A549 (cell line): ENCODE results near the gene BEND7. TPM values are rescaled to one million over a fixed set of nuclear protein-coding genes. Genes with fewer than 3 reads are reported as not detected.

Experiments used
- ATAC-seq, 2 experiments: fragments of 200-7000 bp in 1 of 2; fragments of >200 bp in 1 of 2; cut with Nextera tagmentation in 1 of 2; cut with Tn5 transposase in 1 of 2; 3 replicates each; pipeline versions ENCODE4 v1.8.0 to v1.9.1; 2018 to 2020; ENCODE audit warnings: mild to moderate bottlenecking in 1 of 2, moderate library complexity in 1 of 2
- CTCF ChIA-PET: fragments of 300-600 bp; sonication (Branson Sonifier 250); formaldehyde crosslinking; extraction: SDS; loops from one replicate; lab custom pipeline; 2021; ENCODE audit warnings: antibody characterized with exemption, inconsistent platforms; lab: Yijun Ruan, JAX
- POLR2A ChIA-PET: fragments of 350-600 bp; formaldehyde crosslinking; extraction: SDS; loops from one replicate; lab custom pipeline; 2021; ENCODE audit warnings: antibody characterized with exemption, inconsistent platforms; lab: Yijun Ruan, JAX
- DNase-seq, 2 experiments: peaks; one replicate each; pipeline versions ENCODE4 v3.0.0 to v3.0.0-alpha.2; 2011 to 2016; ENCODE audit warnings: low read depth in 1 of 2, low spot score in 1 of 2
- FAIRE-seq: peaks from 2 replicates; lab custom pipeline; 2011; peaks lifted over from hg19 to GRCh38; lab: Jason Lieb, UNC
- H3K27ac ChIP-seq, 2 experiments: fragments of >200 bp; sonication (Bioruptor Twin); formaldehyde crosslinking; 3 replicates each; pipeline ENCODE4 v1.5.1; 2016 to 2017
- H3K4me1 ChIP-seq: fragments of >200 bp; sonication (Bioruptor Twin); formaldehyde crosslinking; 3 replicates; pipeline ENCODE4 v1.6.1; 2016
- H3K4me2 ChIP-seq: fragments of >200 bp; sonication (Bioruptor Twin); formaldehyde crosslinking; 3 replicates; pipeline ENCODE4 v1.6.1; 2016
- H3K4me3 ChIP-seq: fragments of >200 bp; sonication (Bioruptor Twin); formaldehyde crosslinking; 3 replicates; pipeline ENCODE4 v1.5.1; 2016
- H3K9me3 ChIP-seq: fragments of >200 bp; sonication (Bioruptor Twin); formaldehyde crosslinking; 3 replicates; pipeline ENCODE4 v1.6.1; 2016
- CBX2 ChIP-seq: fragments of 200-600 bp; sonication (generic); IDR thresholded peaks from 2 replicates; pipeline ENCODE4 v1.6.1; 2016; ENCODE audit warnings: low read depth, mild to moderate bottlenecking, borderline replicate concordance
- CHD2 ChIP-seq: fragments of 150-350 bp; IDR thresholded peaks from 2 replicates; pipeline ENCODE4 v1.6.1; 2014; ENCODE audit warnings: low read length; ENCODE audit not compliant: partially characterized antibody
- EHMT2 ChIP-seq: fragments of 200-600 bp; sonication (generic); IDR thresholded peaks from 2 replicates; pipeline ENCODE4 v1.6.1; 2016; ENCODE audit warnings: antibody characterized with exemption, low read depth, mild to moderate bottlenecking, moderate library complexity
- EP300 ChIP-seq, 2 experiments: fragments of >200 bp; sonication (Bioruptor Twin); formaldehyde crosslinking; IDR thresholded peaks; 2 replicates in 1 of 2; 3 replicates in 1 of 2; pipeline ENCODE4 v1.6.1; 2016 to 2017
- ESRRA ChIP-seq: fragments of 150-350 bp; IDR thresholded peaks from 2 replicates; pipeline ENCODE4 v1.6.1; 2014; ENCODE audit warnings: mild to moderate bottlenecking, low read length, borderline replicate concordance
- FOSB ChIP-seq: fragments of 250-450 bp; sonication (Bioruptor Pico); IDR thresholded peaks from 2 replicates; pipeline ENCODE4 v1.5.0; 2020; ENCODE audit warnings: mild to moderate bottlenecking, moderate library complexity
- GATA3 ChIP-seq: IDR thresholded peaks from 2 replicates; pipeline ENCODE4 v1.6.1; 2012; ENCODE audit warnings: borderline replicate concordance
- HOXB13 ChIP-seq: fragments of 250-450 bp; sonication (Bioruptor Pico); IDR thresholded peaks from 2 replicates; pipeline ENCODE4 v1.5.0; 2020; ENCODE audit warnings: low read depth, mild to moderate bottlenecking, moderate library complexity
- JUNB ChIP-seq: fragments of >200 bp; sonication (Bioruptor Twin); formaldehyde crosslinking; IDR thresholded peaks from 2 replicates; pipeline ENCODE4 v1.6.1; 2016
- MAZ ChIP-seq: fragments of 150-350 bp; IDR thresholded peaks from 2 replicates; pipeline ENCODE4 v1.6.1; 2014; ENCODE audit warnings: antibody characterized with exemption, low read depth, low read length, borderline replicate concordance
- MYC ChIP-seq: IDR thresholded peaks from 2 replicates; pipeline ENCODE4 v1.6.1; 2012; ENCODE audit warnings: mild to moderate bottlenecking, inconsistent platforms, low read length, improper control_type of control experiment, borderline replicate concordance
- NR3C1 ChIP-seq: fragments of >200 bp; sonication (Bioruptor Twin); formaldehyde crosslinking; IDR thresholded peaks from 3 replicates; pipeline ENCODE4 v1.6.1; 2017
- PHF8 ChIP-seq: fragments of 200-600 bp; sonication (generic); IDR thresholded peaks from 2 replicates; pipeline ENCODE4 v1.6.1; 2016; ENCODE audit warnings: low read depth, mild to moderate bottlenecking, antibody characterized with exemption, moderate library complexity, borderline replicate concordance
- POLR2A ChIP-seq: IDR thresholded peaks from 2 replicates; pipeline ENCODE4 v1.6.1; 2012; ENCODE audit warnings: mild to moderate bottlenecking, low read length
- RAD21 ChIP-seq, 2 experiments: fragments of >200 bp in 1 of 2; sonication (Bioruptor Twin) in 1 of 2; formaldehyde crosslinking in 1 of 2; IDR thresholded peaks in 1 of 2; conservative IDR thresholded peaks in 1 of 2; 2 replicates in 1 of 2; 3 replicates in 1 of 2; pipeline ENCODE4 v1.6.1; 2012 to 2018; ENCODE audit warnings: inconsistent platforms in 1 of 2
- RCOR1 ChIP-seq: fragments of 150-350 bp; IDR thresholded peaks from 2 replicates; pipeline ENCODE4 v1.6.1; 2014; ENCODE audit warnings: antibody characterized with exemption, low read length, low read depth
- RNF2 ChIP-seq: fragments of 200-600 bp; sonication (generic); IDR thresholded peaks from 2 replicates; pipeline ENCODE4 v1.6.1; 2016; ENCODE audit warnings: low read depth, mild to moderate bottlenecking, antibody characterized with exemption, moderate library complexity, borderline replicate concordance
- SMC3 ChIP-seq: fragments of >200 bp; sonication (Bioruptor Twin); formaldehyde crosslinking; IDR thresholded peaks from 3 replicates; pipeline ENCODE4 v1.6.1; 2018; ENCODE audit warnings: inconsistent platforms
- SREBF2 ChIP-seq: fragments of 450-650 bp; IDR thresholded peaks from 2 replicates; pipeline ENCODE4 v1.6.1; 2014; ENCODE audit warnings: mild to moderate bottlenecking, moderate library complexity
- TFCP2L1 ChIP-seq: fragments of 250-450 bp; sonication (Bioruptor Pico); IDR thresholded peaks from 2 replicates; pipeline ENCODE4 v1.5.0; 2021; ENCODE audit warnings: mild to moderate bottlenecking
- ZSCAN20 ChIP-seq: fragments of 250-450 bp; sonication (Bioruptor Pico); IDR thresholded peaks from 2 replicates; pipeline ENCODE4 v1.8.0; 2022; ENCODE audit warnings: mild to moderate bottlenecking, moderate library complexity
- WGBS: methylation state at CpG from one replicate; pipeline ENCODE4 v1.1.6; 2017; ENCODE audit errors: missing lambda C conversion rate; 5-methylcytosine and 5-hydroxymethylcytosine counted together
- polyA plus RNA-seq, 4 experiments: library from polyadenylated mRNA; depleted of rRNA in 3 of 4; stranded (reverse); fragments of >200 nt; fragmentation: RNase III in 1 of 4; extraction: RNeasy Plus Mini Kit Qiagen cat#74134 plus additional on column Dnase treatment in 1 of 4; gene quantifications; 2 replicates in 3 of 4; 3 replicates in 1 of 4; pipeline ENCODE4 v1.2.3, GENCODE V29; 2011 to 2017
- TF ChIP-seq, protein P1 (sequence below): fragments of 150-350 bp; IDR thresholded peaks from 2 replicates; pipeline ENCODE4 v1.6.1; 2014; ENCODE audit warnings: low read depth, mild to moderate bottlenecking, low read length
- TF ChIP-seq, protein P2 (sequence below): IDR thresholded peaks from 2 replicates; pipeline ENCODE4 v1.6.1; 2012
- TF ChIP-seq, protein P3 (sequence below): fragments of 450-650 bp; IDR thresholded peaks from 2 replicates; pipeline ENCODE4 v1.6.1; 2014; ENCODE audit warnings: antibody characterized with exemption
- TF ChIP-seq, protein P4 (sequence below): fragments of >200 bp; sonication (Bioruptor Twin); formaldehyde crosslinking; IDR thresholded peaks from 3 replicates; pipeline ENCODE4 v1.5.1; 2016

The BEND7 gene
- polyA plus RNA-seq, 2 of the 4 experiments (the other 2 are of a cell fraction) = 7.9 to 12.2 TPM

DNA sequence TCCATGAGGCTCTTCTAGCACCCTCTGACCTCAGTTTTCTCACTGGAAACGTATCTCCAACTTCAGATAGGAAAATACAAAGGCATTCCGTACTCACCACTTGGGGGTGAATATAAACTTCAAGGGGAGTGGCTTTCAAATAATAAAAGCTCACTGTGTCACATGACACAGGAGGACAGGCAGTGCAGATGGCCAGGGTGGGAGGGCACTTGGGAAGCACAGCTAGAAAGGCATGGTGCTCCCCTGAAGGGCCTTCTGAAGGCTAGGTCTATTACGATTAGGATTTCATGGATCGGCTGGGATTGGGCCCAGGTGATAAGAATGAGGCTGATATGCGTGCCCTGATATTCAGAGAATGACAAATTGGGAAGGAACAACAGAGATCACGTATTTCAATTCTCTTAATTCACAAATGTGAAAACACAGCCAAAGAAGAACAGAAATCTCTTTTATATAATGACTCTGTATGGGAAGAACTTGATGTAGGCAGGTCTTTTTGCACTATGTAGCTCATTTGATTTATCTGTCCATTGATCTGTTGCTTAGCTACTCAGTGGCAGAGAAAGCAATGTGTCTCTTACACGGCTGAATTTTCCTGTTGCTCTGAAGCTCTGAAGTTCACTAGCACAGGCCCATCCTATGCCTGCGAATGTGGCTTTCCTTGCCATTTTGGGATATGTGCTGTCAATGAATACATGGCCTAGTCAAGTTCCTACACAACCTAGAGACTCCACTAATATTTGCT is 83.0 kb downstream of the BEND7 start:
- no peak overlapping the region for H3K4me2 ChIP-seq
- POLR2A ChIA-PET = no interaction called here
- no peak overlapping the region for H3K4me3 ChIP-seq
- ATAC-seq = no peak
- FAIRE-seq = no peak
- WGBS = 87% methylated on average over 8 of the region's 8 CpGs
- CTCF ChIA-PET = interaction anchor here (1.0 to 2.8 kb wide), 3 partner anchors 74 to 247 kb away, joined by 3 to 7 read pairs (median 3); no protein-coding TSS in a partner anchor
- peaks cover 14% of the 10 kb centered on the region for H3K4me1 ChIP-seq
- TF ChIP-seq MYC (no peak), JUNB (no peak), SREBF2 (no peak), GATA3 (no peak), NR3C1 (no peak), POLR2A (no peak), PHF8 (no peak), RNF2 (no peak)
- TF ChIP-seq, all 56 proteins: peak for 0
- DNase-seq = no peak
- H3K27ac ChIP-seq = no peak overlapping the region
- no peaks in the 10 kb centered on the region for H3K9me3 ChIP-seq

DNA sequence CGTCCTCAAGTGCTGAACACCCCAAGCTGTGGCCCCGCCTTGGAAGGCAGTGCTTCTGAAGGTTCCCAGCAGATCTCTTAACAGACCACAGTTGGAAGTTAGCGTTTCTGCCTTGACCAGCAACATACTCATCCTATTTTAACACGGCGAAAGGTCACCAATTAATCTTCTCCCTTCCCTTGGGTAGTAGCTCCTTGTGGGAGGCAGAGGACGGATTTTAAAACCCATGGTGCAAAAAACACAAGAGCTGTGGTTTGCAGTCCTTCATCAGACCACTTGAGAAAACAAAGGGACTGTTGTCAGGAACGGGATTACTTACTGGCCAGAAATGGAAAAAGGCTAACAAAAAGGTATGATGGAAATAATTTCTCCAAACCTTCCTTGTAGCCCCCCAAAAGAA is 87.3 kb downstream of the BEND7 start:
- FAIRE-seq = no peak
- no peak for DNase-seq
- ChIA-PET POLR2A (no interaction called here), CTCF (interaction anchor here (0.6 to 5.3 kb wide), 11 partner anchors 10 to 72 kb away, joined by 3 to 107 read pairs (median 9); no protein-coding TSS in a partner anchor)
- no peak for TF ChIP-seq SREBF2
- TF ChIP-seq CBX2 = no peak
- TF ChIP-seq TFCP2L1 = no peak
- TF ChIP-seq ESRRA = no peak
- no peak for TF ChIP-seq FOSB (CRISPR knock-in tag)
- TF ChIP-seq POLR2A = no peak
- TF ChIP-seq, protein P1, sequence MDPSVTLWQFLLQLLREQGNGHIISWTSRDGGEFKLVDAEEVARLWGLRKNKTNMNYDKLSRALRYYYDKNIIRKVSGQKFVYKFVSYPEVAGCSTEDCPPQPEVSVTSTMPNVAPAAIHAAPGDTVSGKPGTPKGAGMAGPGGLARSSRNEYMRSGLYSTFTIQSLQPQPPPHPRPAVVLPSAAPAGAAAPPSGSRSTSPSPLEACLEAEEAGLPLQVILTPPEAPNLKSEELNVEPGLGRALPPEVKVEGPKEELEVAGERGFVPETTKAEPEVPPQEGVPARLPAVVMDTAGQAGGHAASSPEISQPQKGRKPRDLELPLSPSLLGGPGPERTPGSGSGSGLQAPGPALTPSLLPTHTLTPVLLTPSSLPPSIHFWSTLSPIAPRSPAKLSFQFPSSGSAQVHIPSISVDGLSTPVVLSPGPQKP = no peak
- TF ChIP-seq MAZ = no peak
- no peak for TF ChIP-seq EHMT2
- TF ChIP-seq ZSCAN20 (CRISPR knock-in tag) = no peak
- no peak for TF ChIP-seq EP300 (IDR thresholded peaks at IDR 0.05)
- no peak for TF ChIP-seq PHF8
- Histone ChIP-seq H3K4me3 (no peak overlapping the region), H3K9me3 (no peaks in the 10 kb centered on the region), H3K4me2 (no peak overlapping the region), H3K27ac (no peak overlapping the region), H3K4me1 (peaks cover 6% of the 10 kb centered on the region; the same call in 1 of the 3 replicates)
- 73% methylated on average over 7 of the region's 7 CpGs for WGBS
- ATAC-seq = no peak

DNA sequence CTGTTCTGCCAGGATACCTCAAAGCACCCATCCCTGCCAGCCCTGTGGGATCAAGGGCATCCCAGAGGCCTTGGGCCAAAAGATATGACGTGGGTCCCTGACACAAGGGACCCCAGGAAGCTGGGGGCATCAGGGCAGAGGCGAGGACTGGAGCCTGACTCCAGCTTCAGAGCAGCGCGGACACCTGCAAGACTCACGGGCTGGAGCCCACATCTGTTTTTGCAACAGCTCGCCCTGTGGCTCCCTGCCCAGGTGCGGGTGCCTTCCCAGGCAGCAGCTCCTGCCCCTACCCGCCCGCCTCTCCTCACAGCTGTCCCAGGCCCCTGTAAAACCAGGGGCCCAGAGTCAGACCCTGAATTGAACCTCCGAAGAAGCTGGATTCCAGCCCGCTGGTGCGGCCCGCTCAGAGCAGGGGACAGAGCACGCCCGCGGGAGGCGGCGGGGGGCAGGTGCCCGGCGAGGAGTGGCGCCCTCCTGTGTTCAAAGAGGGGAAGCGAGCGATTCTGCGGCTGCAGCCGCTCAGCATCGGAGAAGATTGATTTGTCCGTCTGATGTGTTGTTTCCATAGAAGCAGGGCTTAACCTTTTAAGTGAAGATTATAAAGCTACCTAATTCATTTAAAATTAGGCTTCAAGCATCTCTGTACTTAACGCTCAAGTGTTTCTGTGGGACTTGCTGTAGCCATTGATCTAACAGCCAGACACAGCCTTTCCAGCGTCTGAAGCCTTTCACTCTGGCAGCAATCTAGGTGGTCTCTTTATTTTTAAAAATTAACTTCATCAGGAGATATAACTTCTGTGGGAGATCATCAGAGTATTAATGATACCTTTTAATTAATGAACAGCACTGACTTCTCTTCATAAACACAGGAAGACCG is 88.4 kb downstream of the BEND7 start:
- CTCF ChIA-PET = interaction anchor here (0.7 to 5.3 kb wide), 39 partner anchors 8 to 493 kb away, joined by 3 to 107 read pairs (median 5); partner anchors contain the start of genes MCM10 and PRPF18
- DNase-seq (peak; percentile 32 to 69), FAIRE-seq (no peak), ATAC-seq (peak; percentile 87 to 92)
- Histone ChIP-seq H3K4me2 (peak overlapping the region; percentile 97), H3K4me1 (peaks cover 6% of the 10 kb centered on the region; the same call in 1 of the 3 replicates), H3K27ac (peak overlapping the region; percentile 20 to 61; a peak in 4 of 6 replicates), H3K9me3 (no peaks in the 10 kb centered on the region), H3K4me3 (peak overlapping the region; percentile 45)
- 14% methylated on average over 25 of the region's 30 CpGs for WGBS
- TF ChIP-seq RCOR1 (no peak), JUNB (no peak), FOSB (CRISPR knock-in tag) (no peak), RAD21 (conservative IDR thresholded peaks at IDR 0.05 in 1 of 2, IDR thresholded peaks at IDR 0.05 in 1 of 2) (peak; percentile 48 to 66), POLR2A (no peak), HOXB13 (CRISPR knock-in tag) (no peak), CHD2 (no peak), SMC3 (peak; percentile 83)
- TF ChIP-seq, protein P2, sequence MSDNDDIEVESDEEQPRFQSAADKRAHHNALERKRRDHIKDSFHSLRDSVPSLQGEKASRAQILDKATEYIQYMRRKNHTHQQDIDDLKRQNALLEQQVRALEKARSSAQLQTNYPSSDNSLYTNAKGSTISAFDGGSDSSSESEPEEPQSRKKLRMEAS = peak; percentile 31; the same call in 1 of the 2 replicates
- TF ChIP-seq, protein P3, sequence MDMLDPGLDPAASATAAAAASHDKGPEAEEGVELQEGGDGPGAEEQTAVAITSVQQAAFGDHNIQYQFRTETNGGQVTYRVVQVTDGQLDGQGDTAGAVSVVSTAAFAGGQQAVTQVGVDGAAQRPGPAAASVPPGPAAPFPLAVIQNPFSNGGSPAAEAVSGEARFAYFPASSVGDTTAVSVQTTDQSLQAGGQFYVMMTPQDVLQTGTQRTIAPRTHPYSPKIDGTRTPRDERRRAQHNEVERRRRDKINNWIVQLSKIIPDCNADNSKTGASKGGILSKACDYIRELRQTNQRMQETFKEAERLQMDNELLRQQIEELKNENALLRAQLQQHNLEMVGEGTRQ = no peak
- TF ChIP-seq, protein P4, sequence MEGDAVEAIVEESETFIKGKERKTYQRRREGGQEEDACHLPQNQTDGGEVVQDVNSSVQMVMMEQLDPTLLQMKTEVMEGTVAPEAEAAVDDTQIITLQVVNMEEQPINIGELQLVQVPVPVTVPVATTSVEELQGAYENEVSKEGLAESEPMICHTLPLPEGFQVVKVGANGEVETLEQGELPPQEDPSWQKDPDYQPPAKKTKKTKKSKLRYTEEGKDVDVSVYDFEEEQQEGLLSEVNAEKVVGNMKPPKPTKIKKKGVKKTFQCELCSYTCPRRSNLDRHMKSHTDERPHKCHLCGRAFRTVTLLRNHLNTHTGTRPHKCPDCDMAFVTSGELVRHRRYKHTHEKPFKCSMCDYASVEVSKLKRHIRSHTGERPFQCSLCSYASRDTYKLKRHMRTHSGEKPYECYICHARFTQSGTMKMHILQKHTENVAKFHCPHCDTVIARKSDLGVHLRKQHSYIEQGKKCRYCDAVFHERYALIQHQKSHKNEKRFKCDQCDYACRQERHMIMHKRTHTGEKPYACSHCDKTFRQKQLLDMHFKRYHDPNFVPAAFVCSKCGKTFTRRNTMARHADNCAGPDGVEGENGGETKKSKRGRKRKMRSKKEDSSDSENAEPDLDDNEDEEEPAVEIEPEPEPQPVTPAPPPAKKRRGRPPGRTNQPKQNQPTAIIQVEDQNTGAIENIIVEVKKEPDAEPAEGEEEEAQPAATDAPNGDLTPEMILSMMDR = peak; percentile 91
- POLR2A ChIA-PET = interaction anchor here (0.7 kb wide), 1 partner anchor 68 kb away, joined by 3 read pairs; no protein-coding TSS in a partner anchor
